Neuronal stem cell (in vitro differentiated cells): ENCODE results near the gene ANO7.

Experiments used
- DNase-seq: peaks from one replicate; pipeline ENCODE4 v3.0.0-alpha.2; 2013; ENCODE audit warnings: low spot score
- H2AFZ ChIP-seq: one replicate; pipeline ENCODE4 v1.6.1; 2013; ENCODE audit warnings: mild to moderate bottlenecking, low read length, inconsistent platforms
- H2AK5ac ChIP-seq: 2 replicates; pipeline ENCODE4 v1.6.1; 2013; ENCODE audit warnings: low read depth, mild to moderate bottlenecking, inconsistent platforms, low read length, moderate library complexity, mixed read lengths
- H2BK120ac ChIP-seq: 2 replicates; pipeline ENCODE4 v1.6.1; 2013; ENCODE audit warnings: low read depth, mild to moderate bottlenecking, inconsistent platforms, low read length, moderate library complexity, mixed read lengths
- H2BK12ac ChIP-seq: one replicate; pipeline ENCODE4 v1.6.1; 2013; ENCODE audit warnings: low read length, inconsistent platforms
- H2BK15ac ChIP-seq: 2 replicates; pipeline ENCODE4 v1.6.1; 2013; ENCODE audit warnings: mild to moderate bottlenecking, low read length, inconsistent platforms, mixed read lengths
- H2BK5ac ChIP-seq: one replicate; pipeline ENCODE4 v1.6.1; 2013; ENCODE audit warnings: inconsistent platforms, mild to moderate bottlenecking, low read length, moderate library complexity
- H3K14ac ChIP-seq: one replicate; pipeline ENCODE4 v1.6.1; 2013; ENCODE audit warnings: low read length, inconsistent platforms
- H3K18ac ChIP-seq: 2 replicates; pipeline ENCODE4 v1.6.1; 2013; ENCODE audit warnings: low read length, inconsistent platforms
- H3K23ac ChIP-seq: 2 replicates; pipeline ENCODE4 v1.6.1; 2013; ENCODE audit warnings: low read depth, mild to moderate bottlenecking, mixed read lengths, low read length, inconsistent platforms; ENCODE audit not compliant: poor library complexity
- H3K27ac ChIP-seq: replicated peaks from 3 replicates; pipeline ENCODE4 v1.5.1; 2013; ENCODE audit warnings: low read length, inconsistent platforms
- H3K27me3 ChIP-seq, 3 experiments: 2 replicates each; pipeline ENCODE4 v1.6.1; 2013; ENCODE audit warnings: low read length in 3 of 3, mild to moderate bottlenecking in 2 of 3, inconsistent platforms in 1 of 3, low read depth in 1 of 3, mixed read lengths in 1 of 3, moderate library complexity in 1 of 3; ENCODE audit not compliant: control insufficient read depth in 3 of 3, insufficient read depth in 3 of 3
- H3K36me3 ChIP-seq, 2 donors: replicated peaks in 1 of 2; 2 replicates each; pipeline ENCODE4 v1.6.1; 2013; ENCODE audit warnings: low read length in 2 of 2; ENCODE audit not compliant: control insufficient read depth in 2 of 2, insufficient read depth in 2 of 2
- H3K4ac ChIP-seq: 2 replicates; pipeline ENCODE4 v1.6.1; 2013; ENCODE audit warnings: inconsistent platforms, mild to moderate bottlenecking, low read length, moderate library complexity
- H3K4me1 ChIP-seq, 2 donors: 1 replicate in 1 of 2; 2 replicates in 1 of 2; pipeline ENCODE4 v1.6.1; 2013; ENCODE audit warnings: low read length in 2 of 2, low read depth in 1 of 2; ENCODE audit not compliant: control insufficient read depth in 2 of 2, insufficient read depth in 1 of 2
- H3K4me2 ChIP-seq: one replicate; pipeline ENCODE4 v1.6.1; 2013; ENCODE audit warnings: mild to moderate bottlenecking, low read length, inconsistent platforms; ENCODE audit not compliant: insufficient read depth, poor library complexity, severe bottlenecking
- H3K4me3 ChIP-seq, 2 donors: 2 replicates each; pipeline ENCODE4 v1.5.1; 2013; ENCODE audit warnings: low read length in 2 of 2, mild to moderate bottlenecking in 2 of 2, inconsistent platforms in 1 of 2, moderate library complexity in 1 of 2
- H3K79me1 ChIP-seq: one replicate; pipeline ENCODE4 v1.6.1; 2013; ENCODE audit warnings: low read depth, mild to moderate bottlenecking, inconsistent platforms, low read length, moderate library complexity
- H3K9ac ChIP-seq: one replicate; pipeline ENCODE4 v1.6.1; 2013; ENCODE audit warnings: mild to moderate bottlenecking, low read depth, low read length, inconsistent platforms; ENCODE audit not compliant: poor library complexity
- H3K9me3 ChIP-seq, 2 donors: replicated peaks in 1 of 2; 2 replicates each; pipeline versions ENCODE3 to v1.6.1; 2013; ENCODE audit warnings: low read length in 2 of 2, mild to moderate bottlenecking in 2 of 2, inconsistent platforms in 1 of 2, low read depth in 1 of 2, mixed read lengths in 1 of 2, moderate library complexity in 1 of 2; ENCODE audit not compliant: control insufficient read depth in 2 of 2, insufficient read depth in 1 of 2
- H4K8ac ChIP-seq: one replicate; pipeline ENCODE4 v1.6.1; 2013; ENCODE audit warnings: low read depth, mild to moderate bottlenecking, inconsistent platforms, low read length, moderate library complexity
- H4K91ac ChIP-seq: one replicate; pipeline ENCODE4 v1.6.1; 2013; ENCODE audit warnings: low read length, low read depth, mild to moderate bottlenecking, inconsistent platforms; ENCODE audit not compliant: poor library complexity
- WGBS, 2 donors: extraction: QIAGEN DNeasy Blood & Tissue Kit; methylation state at CpG; one replicate each; pipeline ENCODE4 v1.1.7; 2013; ENCODE audit warnings: missing lambda C conversion rate in 2 of 2, mixed read lengths in 1 of 2; ENCODE audit not compliant: insufficient read length in 2 of 2, insufficient replicate concordance in 1 of 2; ENCODE audit errors: extremely low coverage in 2 of 2; 5-methylcytosine and 5-hydroxymethylcytosine counted together

The ANO7 gene

DNA sequence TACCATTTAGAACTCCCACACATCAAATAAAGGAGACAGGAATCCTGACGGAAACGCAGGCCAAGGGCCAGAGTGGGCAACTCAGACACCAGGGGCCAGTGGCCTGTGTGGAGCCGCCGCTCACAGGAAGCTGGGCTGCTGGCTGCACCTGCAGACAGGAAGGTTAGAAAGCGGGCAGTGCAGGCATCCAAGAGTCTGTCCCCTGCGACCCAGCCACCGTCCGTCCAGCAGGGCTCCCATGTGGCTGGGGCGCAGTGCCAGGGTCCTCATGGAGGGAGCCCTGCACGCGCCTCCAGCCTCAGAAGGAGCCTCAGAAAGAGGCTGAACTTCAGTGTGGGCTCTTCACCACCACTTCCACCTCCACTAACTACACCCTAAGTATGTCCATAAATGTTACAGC lies 2.5 kb upstream of the ANO7 start:
- H3K4me2 ChIP-seq, result no peak overlapping the region
- no peak overlapping the region for H3K27ac ChIP-seq
- H4K8ac ChIP-seq, result no peak overlapping the region
- H3K4ac ChIP-seq, result no peak overlapping the region
- peaks cover 4% of the 10 kb centered on the region for H3K79me1 ChIP-seq
- H4K91ac ChIP-seq, result no peak overlapping the region
- no peak overlapping the region for H3K14ac ChIP-seq
- H3K23ac ChIP-seq, result no peak overlapping the region
- WGBS, 2 donors, result no CpG with 5 or more reads among the region's 11 CpGs
- peak overlapping the region; percentile 81 for H2AK5ac ChIP-seq
- no peak overlapping the region for H3K4me3 ChIP-seq
- H3K27me3 ChIP-seq, result no peaks in the 10 kb centered on the region
- H2BK12ac ChIP-seq, result peak overlapping the region; percentile 22
- no peak overlapping the region for H2BK5ac ChIP-seq
- H3K9ac ChIP-seq, result no peak overlapping the region
- H3K9me3 ChIP-seq, result no peaks in the 10 kb centered on the region
- H3K4me1 ChIP-seq, result peaks cover 6 to 15% of the 10 kb centered on the region in 2 donors
- H2BK120ac ChIP-seq, result no peak overlapping the region
- no peak overlapping the region for H3K18ac ChIP-seq
- DNase-seq, result no peak
- no peak overlapping the region for H2AFZ ChIP-seq
- peaks cover 5 to 22% of the 10 kb centered on the region in 2 donors for H3K36me3 ChIP-seq
- no peak overlapping the region for H2BK15ac ChIP-seq

DNA sequence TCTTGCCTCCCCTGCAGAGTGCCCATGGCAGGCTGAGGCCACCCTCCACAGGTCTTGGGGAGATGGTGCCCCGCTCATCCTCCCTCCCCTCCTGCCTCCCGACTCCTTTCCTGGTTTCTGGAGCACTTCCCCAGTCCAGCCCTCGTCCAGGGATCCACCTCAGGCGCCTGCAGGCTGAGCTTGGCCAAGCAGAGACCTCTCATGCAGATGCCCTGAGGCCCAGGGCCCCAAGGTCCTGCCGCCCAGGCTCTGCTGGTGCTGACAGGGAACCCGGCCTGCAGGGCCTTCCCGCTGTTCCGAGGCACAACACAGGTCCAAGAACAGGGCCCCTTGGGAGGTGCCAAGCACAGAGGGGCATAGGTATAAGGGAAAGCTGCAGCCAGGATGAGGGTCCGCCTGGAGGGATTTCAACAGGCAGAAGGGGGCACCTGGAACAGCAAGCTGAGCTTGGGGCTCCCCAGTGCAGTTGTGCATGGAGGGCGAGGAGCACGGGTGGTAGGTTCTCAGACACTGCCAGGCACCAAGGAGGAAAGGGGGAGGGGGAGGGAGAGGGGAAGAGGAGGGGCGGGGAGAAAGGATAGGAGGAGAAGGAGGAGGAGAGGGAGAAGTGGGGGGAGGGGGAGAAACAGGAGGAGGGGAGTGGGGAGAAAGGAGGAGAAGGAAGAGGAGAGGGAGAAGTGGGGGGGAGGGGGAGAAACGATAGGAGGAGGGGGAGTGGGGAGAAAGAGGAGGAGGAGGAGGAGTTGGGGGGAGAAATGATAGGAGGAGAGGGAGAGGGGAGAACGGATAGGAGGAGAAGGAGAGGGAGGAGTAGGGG lies 1.2 kb upstream of the ANO7 start:
- Histone ChIP-seq H4K91ac (peak overlapping the region; percentile 64), H3K9ac (no peak overlapping the region), H3K9me3 (no peaks in the 10 kb centered on the region), H4K8ac (no peak overlapping the region), H2BK5ac (peak overlapping the region; percentile 83), H2AK5ac (peak overlapping the region; percentile 53), H3K4me1 (peaks cover 6 to 15% of the 10 kb centered on the region in 2 donors), H3K27ac (no peak overlapping the region), H2BK120ac (no peak overlapping the region), H3K36me3 (peaks cover 5 to 14% of the 10 kb centered on the region in 2 donors), H3K14ac (no peak overlapping the region), H2BK15ac (peak overlapping the region; percentile 87), H2AFZ (peak overlapping the region; percentile 65), H3K4me3 (no peak overlapping the region), H3K23ac (peak overlapping the region; percentile 60), H3K18ac (peak overlapping the region; percentile 92), H3K4me2 (no peak overlapping the region), H3K4ac (peak overlapping the region; percentile 10), H3K27me3 (no peaks in the 10 kb centered on the region), H3K79me1 (peaks cover 4% of the 10 kb centered on the region), H2BK12ac (no peak overlapping the region)
- DNase-seq, result no peak
- 100% methylated on average over 1 of the region's 14 CpGs; no CpG with 5 or more reads in 1 of the 2 donors for WGBS, 2 donors

DNA sequence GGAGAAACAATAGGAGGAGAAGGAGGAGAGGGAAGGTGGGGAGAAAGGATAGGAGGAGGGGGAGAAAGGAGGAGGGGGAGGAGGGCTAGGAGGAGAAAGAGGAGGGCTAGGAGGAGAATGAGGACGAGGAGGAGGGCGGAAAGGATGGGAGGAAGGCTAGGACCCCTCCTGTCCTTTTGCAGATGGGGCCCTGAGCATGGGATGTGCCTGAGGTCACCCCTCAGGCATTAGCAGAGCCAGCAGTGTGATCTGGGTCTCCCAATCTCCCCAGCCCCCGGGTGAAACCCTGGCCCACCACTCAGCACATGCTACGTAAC lies 601 bp upstream of the ANO7 start:
- peak overlapping the region; percentile 47 for H3K14ac ChIP-seq
- H2BK5ac ChIP-seq, result no peak overlapping the region
- peaks cover 3 to 9% of the 10 kb centered on the region in 2 donors for H3K36me3 ChIP-seq
- peaks cover 6 to 15% of the 10 kb centered on the region in 2 donors for H3K4me1 ChIP-seq
- no peak for DNase-seq
- H3K9me3 ChIP-seq, result no peaks in the 10 kb centered on the region
- no peak overlapping the region for H3K9ac ChIP-seq
- no peaks in the 10 kb centered on the region for H3K27me3 ChIP-seq
- no peak overlapping the region for H2BK12ac ChIP-seq
- H3K4me2 ChIP-seq, result no peak overlapping the region
- no CpG with 5 or more reads among the region's 4 CpGs for WGBS, 2 donors
- H2AK5ac ChIP-seq, result no peak overlapping the region
- H3K4ac ChIP-seq, result no peak overlapping the region
- peak overlapping the region; percentile 1 for H3K27ac ChIP-seq
- no peak overlapping the region for H3K4me3 ChIP-seq
- no peak overlapping the region for H4K8ac ChIP-seq
- no peak overlapping the region for H2BK120ac ChIP-seq
- H4K91ac ChIP-seq, result no peak overlapping the region
- peak overlapping the region; percentile 6 for H2BK15ac ChIP-seq
- peak overlapping the region; percentile 65 for H2AFZ ChIP-seq
- H3K79me1 ChIP-seq, result peaks cover 4% of the 10 kb centered on the region
- H3K18ac ChIP-seq, result peak overlapping the region; percentile 94
- H3K23ac ChIP-seq, result no peak overlapping the region

DNA sequence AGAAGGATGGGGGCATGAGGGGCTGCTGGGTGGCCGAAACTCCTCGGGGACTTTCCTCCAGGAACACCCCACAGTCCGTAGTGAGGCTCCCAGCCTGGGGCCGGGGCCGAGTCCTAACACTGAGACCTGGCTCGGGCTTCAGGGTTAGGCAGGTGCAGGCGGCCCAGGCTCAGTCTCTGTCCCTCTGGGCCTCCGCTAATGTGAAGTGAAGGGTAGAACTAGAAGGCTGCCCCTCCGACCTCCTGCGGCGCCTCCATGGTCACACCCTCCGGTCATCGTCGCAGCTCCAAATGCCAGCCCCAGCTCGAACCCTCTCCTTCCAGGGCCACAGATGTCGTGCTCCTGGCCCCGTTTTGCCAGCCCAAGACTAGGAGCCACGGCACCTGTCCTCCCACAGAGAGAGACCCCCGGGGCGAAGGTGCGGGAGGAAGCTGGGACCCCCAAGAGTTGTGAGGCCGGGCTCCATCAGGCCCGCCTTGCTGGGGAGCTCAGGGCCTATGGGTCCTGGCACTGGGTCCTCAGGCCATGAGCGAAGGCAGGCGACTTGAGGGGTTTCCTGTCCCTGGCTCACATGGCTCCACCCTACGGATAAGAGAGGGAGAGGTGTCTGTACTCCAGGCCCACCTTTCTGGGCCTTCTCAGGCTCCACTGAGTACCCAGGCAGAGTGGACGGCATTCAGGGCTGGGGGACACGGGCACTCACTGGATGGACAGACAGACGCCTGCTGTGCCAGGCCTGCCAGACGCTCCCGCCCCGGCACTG lies 797 bp downstream of the ANO7 start:
- Histone ChIP-seq H2AFZ (no peak overlapping the region), H3K27ac (no peak overlapping the region), H3K23ac (no peak overlapping the region), H4K91ac (peak overlapping the region; percentile 38), H2BK12ac (no peak overlapping the region), H4K8ac (peak overlapping the region; percentile 48), H3K27me3 (no peaks in the 10 kb centered on the region), H2BK120ac (no peak overlapping the region), H3K79me1 (peaks cover 4% of the 10 kb centered on the region), H3K36me3 (no peaks in the 10 kb centered on the region), H3K14ac (peak overlapping the region; percentile 47), H3K4me3 (no peak overlapping the region), H3K4me2 (no peak overlapping the region), H3K9me3 (no peaks in the 10 kb centered on the region), H2AK5ac (peak overlapping the region; percentile 81), H3K4me1 (peaks cover 6 to 15% of the 10 kb centered on the region in 2 donors), H3K4ac (no peak overlapping the region), H3K9ac (no peak overlapping the region), H2BK5ac (peak overlapping the region; percentile 90), H2BK15ac (peak overlapping the region; percentile 85), H3K18ac (peak overlapping the region; percentile 94)
- WGBS, 2 donors, result no CpG with 5 or more reads among the region's 32 CpGs
- no peak for DNase-seq
